Colon (tissue), 2 donors: ENCODE results near the gene CCDC112.
"Not testable (repeated sequence)": the region's sequence is repeated elsewhere in the genome, so short reads cannot be mapped to it uniquely, and the experiment has no call there.

Experiments
- FAIRE-seq: peaks from 2 replicates; lab custom pipeline; 2012; peaks lifted over from hg19 to GRCh38; lab: Jason Lieb, UNC
- donor health status: control.
- donor health status: control.

The CCDC112 gene

GRCh38 chr5:115260248-115260647 lies 36.2 kb downstream of the CCDC112 start:
- FAIRE-seq: no peak

- FAIRE-seq: no peak
Measured at GRCh38 chr5:115257981-115258380, 38.5 kb downstream of the CCDC112 start.

GRCh38 chr5:115249379-115249778 lies 47.1 kb downstream of the CCDC112 start:
- not testable (repeated sequence) for FAIRE-seq

GRCh38 chr5:115246361-115246991 lies 50.0 kb downstream of the CCDC112 start:
- FAIRE-seq: peak; percentile 14

- FAIRE-seq: no peak
Measured at GRCh38 chr5:115243412-115243811, 53.0 kb downstream of the CCDC112 start.

- no peak for FAIRE-seq
Measured at GRCh38 chr5:115241881-115242642, 54.4 kb downstream of the CCDC112 start.

GRCh38 chr5:115237066-115237465 lies 59.4 kb downstream of the CCDC112 start:
- peak; percentile 38 for FAIRE-seq

- FAIRE-seq: no peak
Measured at GRCh38 chr5:115236599-115236998, 59.9 kb downstream of the CCDC112 start.

GRCh38 chr5:115231598-115231997 lies 64.9 kb downstream of the CCDC112 start:
- no peak for FAIRE-seq

GRCh38 chr5:115229606-115230005 lies 66.8 kb downstream of the CCDC112 start:
- no peak for FAIRE-seq

- no peak for FAIRE-seq
Measured at GRCh38 chr5:115227281-115227680, 69.2 kb downstream of the CCDC112 start.
